DMS79 (cell line): ENCODE results near the gene RC3H1.
"Not testable (repeated sequence)": the region's sequence is repeated elsewhere in the genome, so short reads cannot be mapped to it uniquely, and the experiment has no call there.

Experiments
- DNase-seq: peaks from one replicate; lab custom pipeline; 2025; lab: John Stamatoyannopoulos, UW

The RC3H1 gene

GRCh38 chr1:174022080-174022975, at the start of gene RC3H1:
Gene RC3H1 (minus strand): TSS chr1:174022357. CDS start chr1:173992985, 29,372 bp downstream.
- peak; percentile 63 for DNase-seq

DNA sequence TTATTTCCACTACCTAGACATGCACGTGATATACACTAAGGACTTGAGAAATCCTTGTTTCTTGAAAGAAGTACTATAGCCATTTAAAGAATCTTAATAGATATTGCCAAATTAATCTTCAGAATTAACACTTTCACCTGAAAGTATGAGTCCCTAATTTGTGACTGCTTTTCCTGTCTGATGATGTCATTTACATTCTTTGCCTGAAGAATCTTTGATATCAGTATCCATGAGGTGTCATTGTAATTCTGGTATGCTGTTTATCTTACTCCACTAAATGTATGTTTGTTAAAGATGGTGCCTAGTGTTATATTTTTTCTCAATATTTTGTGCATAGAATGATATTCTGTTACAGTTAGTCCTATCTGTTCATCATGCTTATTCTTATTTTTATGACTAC, 48.5 kb upstream of the RC3H1 start:
- DNase-seq = no peak

DNA sequence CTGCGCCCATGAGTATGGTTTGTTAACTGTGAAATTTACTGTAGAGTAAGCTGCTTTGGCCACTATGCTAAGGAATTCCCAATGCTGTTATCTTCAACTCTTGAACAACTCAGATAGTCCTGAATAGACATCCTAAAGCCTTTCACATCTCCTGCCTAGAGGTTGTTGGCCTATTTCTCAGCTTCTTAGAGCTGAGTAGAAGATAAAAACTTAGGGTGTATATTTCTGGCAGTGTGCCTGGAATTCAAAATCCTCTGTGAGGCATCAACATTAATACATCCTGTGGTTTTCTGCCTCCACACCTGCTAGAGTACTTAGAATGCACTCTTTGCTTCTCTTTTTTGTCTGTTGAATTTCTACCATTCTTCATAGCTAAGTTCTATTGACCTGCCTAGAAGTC, 45.8 kb upstream of the RC3H1 start:
- DNase-seq = peak; percentile 1

DNA sequence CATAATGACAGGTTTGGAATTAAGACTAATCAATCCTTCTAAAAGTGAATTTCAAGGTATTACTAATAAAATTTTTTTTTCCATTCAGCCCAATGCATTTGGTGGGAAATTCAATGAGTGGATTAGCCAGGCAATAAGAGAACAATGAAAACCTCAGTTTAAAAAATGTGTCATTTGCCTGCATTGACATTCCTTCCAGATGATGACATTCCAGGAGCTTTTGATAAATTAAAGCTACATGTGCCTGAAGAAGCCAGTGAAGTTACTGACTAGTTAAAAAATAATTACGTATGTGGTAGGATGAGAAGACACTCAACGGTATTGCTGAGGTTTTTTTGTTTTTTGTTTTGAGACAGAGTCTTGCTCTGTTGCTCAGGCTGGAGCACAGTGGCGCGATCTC, 37.9 kb upstream of the RC3H1 start:
- DNase-seq = no peak

- DNase-seq = no peak
Measured at GRCh38 chr1:174058624-174059023, 36.5 kb upstream of the RC3H1 start.

- DNase-seq = peak; percentile 2
Measured at GRCh38 chr1:174056609-174057008, 34.5 kb upstream of the RC3H1 start.

- DNase-seq = not testable (repeated sequence)
Measured at GRCh38 chr1:174055797-174056196, 33.6 kb upstream of the RC3H1 start.

DNA sequence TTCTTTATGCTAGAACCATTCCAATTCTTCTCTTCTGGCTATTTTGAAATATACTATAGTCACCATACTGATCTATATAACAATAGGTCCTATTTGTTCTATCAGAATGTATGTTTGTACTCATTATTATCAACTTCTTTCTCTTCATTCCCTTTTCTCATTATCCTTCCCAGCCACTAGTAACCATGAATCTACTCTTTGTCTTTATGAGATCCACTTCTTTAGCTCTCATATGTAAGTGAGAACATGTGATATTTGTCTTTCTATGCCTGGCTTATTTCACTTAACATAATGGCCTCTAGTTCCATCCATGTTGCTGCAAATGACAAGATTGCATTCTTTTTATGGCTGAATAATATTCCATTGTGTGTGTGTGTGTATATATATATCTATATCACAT, 31.7 kb upstream of the RC3H1 start:
- no peak for DNase-seq

DNA sequence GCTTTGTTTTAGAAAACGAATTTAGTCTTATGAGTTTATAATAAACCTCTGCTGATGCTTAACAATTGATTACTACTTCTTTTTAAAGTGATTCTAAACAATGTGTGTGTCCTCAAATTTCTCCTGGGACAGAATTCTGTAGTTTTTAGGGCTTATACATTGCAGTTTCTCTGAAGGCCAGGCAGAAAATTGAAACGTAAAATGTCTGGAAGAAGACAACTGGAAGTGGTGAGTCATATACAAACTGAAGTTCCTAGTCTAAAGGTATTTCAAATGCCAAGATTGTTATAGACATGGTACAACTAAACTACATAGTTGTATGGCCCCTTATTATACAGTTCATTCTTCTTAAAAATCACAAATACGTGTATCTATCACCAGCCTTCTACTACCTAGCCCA, 30.5 kb upstream of the RC3H1 start:
- no peak for DNase-seq

GRCh38 chr1:174051956-174052355, 29.8 kb upstream of the RC3H1 start:
- no peak for DNase-seq

GRCh38 chr1:174049514-174049913, 27.4 kb upstream of the RC3H1 start:
- DNase-seq = no peak

GRCh38 chr1:174044418-174045222, 22.5 kb upstream of the RC3H1 start:
- DNase-seq = no peak

GRCh38 chr1:174042509-174042908, 20.4 kb upstream of the RC3H1 start:
- DNase-seq = not testable (repeated sequence)

DNA sequence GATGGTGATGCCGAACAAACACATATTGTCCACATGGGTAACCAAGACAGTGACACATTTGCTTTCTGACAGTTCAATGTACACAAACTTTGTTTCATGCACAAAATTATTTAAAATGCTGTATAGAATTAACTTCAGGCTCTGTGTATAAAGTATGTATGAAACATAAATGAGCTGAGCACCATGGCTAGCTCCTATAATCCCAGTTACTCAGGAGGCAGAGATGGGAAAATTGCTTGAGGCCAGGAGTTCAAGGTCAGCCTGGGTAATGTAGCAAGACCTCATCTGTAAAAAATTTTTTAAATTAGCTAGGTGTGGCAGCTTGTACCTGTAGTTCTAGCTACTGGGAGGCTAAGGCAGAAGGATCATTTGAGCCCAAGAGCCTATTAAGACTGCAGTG, 19.2 kb upstream of the RC3H1 start:
- DNase-seq = no peak

- peak; percentile 80 for DNase-seq
Measured at GRCh38 chr1:174040387-174040786, 18.2 kb upstream of the RC3H1 start.

DNA sequence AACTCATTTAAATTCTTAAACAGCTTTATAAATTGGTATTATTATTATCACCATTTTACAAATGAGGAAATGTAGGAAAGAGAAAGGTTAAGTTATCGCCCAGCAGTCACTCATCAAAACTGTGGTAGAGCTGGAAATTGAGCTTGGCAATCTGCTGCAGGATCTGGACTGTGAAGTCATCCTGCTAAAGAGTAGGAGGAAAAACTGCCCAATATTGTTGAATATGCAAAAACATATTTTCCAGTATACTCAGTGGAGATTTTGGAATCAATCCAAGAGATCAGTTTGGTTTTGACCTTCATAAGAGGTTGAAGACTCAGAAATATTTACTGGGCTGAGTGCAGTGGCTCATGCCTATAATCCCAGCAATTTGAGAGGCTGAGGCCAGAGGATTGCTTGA, 16.9 kb upstream of the RC3H1 start:
- DNase-seq = no peak

DNA sequence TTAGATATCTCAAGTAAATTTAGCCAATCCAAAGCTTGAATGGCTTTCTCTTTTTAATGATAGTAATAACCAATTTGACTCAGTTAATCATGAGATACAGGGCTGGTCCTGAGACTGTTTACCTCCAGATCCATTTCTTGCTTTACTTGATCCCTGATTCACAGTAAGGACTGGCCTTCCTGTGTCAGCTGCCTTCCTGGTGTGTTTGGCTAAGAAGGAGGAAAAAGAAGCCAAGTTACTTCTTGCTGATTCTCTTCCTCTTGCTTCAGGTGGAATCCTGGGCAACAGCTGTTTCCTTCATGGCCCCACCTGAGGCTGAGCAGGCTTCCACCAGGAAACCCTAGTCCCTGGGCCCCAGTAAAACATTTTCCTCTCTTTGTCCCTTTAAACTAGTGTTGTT, 14.6 kb upstream of the RC3H1 start:
- DNase-seq = no peak

DNA sequence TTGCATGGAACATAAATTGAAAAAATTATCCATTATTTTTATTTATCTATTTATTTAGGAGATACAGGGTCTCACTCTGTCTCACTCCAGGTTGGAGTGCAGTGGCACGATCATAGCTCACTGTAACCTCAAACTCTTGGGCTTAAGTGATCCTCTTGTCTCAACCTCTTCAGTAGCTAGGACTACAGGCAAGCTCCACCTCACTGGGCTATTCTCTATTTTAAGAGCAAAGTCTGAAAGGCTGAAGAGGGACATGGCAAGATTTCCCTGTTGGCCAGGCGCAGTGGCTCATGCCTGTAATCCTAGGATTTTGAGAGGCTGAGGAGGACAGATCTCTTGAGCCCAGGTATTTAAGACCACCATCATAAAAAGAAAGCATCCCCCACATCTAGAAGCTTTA, 14.0 kb upstream of the RC3H1 start:
- DNase-seq = peak; percentile 21

DNA sequence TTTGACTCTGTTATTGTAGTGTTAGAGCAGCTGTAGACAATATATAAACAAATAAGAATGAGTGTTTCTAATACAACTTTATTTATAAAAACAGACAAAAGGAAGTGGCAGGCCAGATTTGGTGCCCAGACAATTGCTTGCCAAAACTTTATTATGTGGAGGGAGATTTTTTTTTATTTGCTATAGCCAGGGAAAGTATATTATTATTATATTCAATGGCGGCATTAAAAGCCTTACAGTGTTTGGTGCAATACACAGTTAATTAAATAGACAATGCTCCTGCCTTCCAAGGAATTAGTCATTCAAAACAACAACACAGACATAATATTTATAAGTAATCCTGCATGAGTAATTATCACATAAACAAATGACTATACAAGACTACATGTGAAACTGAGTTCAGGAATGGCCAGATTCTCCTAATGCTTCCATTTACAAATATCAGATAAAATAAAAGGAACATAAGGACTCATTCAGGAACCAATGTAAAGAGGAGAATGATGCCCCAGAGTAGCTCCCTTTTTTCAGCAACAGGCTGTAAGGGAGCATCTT, 10.6 kb upstream of the RC3H1 start:
- no peak for DNase-seq

DNA sequence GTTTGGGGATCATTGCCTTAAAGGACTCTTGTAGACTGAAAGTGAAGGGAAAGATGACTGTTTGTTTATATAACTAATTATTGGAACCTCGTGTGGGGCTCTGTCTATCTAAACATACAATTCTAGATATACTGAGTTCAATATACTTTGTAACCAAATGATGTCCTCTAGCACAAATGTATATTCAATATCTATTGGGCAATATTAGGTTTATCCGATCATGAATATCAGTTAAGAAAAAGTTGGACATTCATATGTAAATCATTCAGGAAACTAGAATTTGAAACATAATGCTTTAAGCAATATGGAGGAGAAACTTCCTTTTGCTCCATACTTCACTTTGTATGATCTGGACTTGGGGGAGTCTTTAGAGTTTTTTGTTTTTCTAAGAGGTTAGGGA, 8.9 kb upstream of the RC3H1 start:
- no peak for DNase-seq

GRCh38 chr1:174028495-174028894, 6.3 kb upstream of the RC3H1 start:
- DNase-seq = no peak

DNA sequence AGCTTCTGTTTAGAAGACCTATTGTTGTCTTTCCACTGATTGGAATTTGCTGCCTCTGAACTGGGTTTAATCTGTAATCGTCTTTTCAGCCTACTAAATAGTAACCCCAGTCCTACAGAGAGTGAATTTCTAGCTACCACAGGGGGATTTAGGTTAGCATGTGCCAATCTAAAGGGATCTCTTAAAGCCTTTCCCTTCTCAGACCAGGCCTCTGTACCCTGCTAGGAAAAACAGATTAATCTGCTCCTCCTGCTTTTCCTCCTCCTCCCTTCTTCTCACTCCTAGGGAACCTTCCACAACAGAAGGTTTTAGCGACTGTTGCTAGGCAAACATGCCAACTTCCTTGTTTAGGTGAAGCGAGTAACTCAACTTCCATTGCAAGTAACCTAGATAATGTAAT, 1.3 kb upstream of the RC3H1 start:
- DNase-seq = no peak

DNA sequence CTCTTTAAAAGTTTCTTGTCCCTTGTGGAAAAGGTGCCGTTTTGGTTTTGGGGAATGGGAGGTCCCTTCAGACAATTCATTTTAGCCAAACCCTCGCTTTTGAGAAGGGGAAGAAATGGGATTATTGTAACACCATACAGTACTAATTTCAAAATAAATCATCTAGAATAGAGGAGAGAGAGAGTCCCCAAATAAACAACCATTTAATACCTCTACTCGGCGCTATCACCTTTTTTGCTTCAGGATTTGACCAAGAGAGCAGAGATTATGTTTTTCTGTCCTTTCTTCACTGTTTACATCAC, 770 bp upstream of the RC3H1 start:
- no peak for DNase-seq
